GM18505 (cell line): ENCODE data around the gene RBBP9.
"Not testable (repeated sequence)": the region's sequence is repeated elsewhere in the genome, so short reads cannot be mapped to it uniquely, and the experiment has no call there.

Experiments used
- ATAC-seq: cut with Tn5 transposase; IDR thresholded peaks from one replicate; pipeline ENCODE4 v1.9.1; 2021; ENCODE audit not compliant: unreplicated experiment
- POLR2A ChIP-seq: IDR thresholded peaks from 4 replicates; pipeline ENCODE4 v1.6.1; 2011; ENCODE audit warnings: borderline replicate concordance; ENCODE audit not compliant: insufficient read depth, insufficient read length; ENCODE audit errors: extremely low read depth

RBBP9 gene

DNA sequence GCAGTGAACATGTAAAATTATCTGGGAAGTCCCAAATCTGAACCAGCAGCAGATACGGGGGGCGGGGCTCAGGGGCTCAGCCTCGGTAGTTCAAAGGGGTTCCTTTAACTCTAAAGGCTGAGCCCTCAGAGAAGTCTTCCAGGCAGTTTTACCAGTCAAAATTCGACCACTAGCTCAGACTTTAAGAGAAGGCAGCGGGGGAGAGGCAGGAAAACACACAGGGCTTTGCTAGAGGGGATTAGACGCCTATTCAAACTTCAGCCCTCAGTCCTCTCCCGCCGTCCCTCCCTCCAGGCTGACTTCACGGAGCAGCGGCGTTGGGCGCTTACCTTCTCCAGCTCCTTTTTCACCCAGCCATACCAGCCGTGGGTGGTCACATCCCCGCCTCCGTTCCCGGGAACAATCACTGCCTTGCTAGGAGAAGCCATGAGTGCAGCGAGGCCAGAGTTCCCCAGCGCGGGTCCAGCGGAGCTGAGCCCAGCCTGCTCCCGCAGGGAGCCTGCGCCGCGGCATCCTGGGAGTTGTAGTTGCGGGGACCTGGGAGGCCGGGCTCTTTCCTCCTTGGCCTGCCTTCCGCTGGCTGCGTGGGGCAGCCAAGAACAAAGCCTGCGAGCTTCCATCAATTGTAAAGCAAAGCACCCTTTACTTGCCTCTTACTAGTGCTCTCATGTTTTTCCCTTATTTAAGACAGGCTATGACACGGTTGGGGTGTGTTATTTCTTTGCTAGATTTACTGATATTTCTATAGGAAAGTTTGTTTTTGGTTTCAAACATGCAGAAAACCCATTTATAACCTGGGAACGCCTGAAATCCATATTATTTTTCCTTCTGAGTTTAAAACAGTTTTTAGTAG lies at the start of gene RBBP9:
Gene RBBP9 (minus strand): TSS at position 486 of the 853 bp plus-strand sequence. CDS start 58 bp downstream, at position 428.
- TF ChIP-seq POLR2A, result peak; percentile 67
- peak; percentile 98 for ATAC-seq

DNA sequence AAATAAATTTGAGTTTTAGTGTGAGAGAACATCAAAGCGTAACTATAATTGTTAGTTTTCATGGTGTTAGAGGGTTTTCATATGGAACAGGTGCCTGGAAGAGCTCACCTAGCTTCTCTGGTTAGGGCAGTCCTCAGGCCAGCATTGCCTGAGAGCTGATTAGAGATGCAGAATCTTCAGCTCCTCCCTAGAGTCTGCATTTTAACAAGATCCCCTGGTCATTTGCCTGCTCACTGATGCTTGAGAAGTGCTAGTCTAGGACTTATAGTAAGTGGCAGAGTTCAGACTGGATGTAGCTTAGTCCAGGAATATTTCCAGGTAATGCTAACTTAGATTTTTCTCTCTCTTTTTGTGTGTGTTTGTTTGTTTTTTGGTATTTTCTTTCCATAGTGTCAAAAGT lies 48.5 kb upstream of the RBBP9 start:
- no peak for TF ChIP-seq POLR2A
- no peak for ATAC-seq

- no peak for ATAC-seq
- TF ChIP-seq POLR2A, result no peak
Observed at GRCh38 chr20:18543932-18544331, 46.9 kb upstream of the RBBP9 start.

DNA sequence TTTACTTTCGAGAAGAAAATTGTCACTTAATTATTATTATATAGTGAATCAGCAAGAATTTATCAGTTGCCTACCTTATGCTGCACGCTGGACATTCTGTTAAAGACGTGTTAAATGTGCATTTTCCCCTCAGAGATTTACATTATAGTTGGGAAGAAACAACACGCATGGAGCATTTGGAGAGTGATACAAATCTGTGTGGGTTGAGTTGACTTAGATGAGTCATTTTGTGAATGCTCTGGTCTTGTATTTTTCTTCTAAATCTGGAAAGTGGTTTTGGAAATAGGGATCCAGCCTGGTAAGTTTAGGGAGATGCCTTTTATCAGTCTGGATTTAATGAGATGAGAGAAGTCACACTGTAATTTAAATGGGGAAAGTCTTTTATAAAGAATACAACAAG lies 46.2 kb upstream of the RBBP9 start:
- no peak for TF ChIP-seq POLR2A
- ATAC-seq, result no peak

DNA sequence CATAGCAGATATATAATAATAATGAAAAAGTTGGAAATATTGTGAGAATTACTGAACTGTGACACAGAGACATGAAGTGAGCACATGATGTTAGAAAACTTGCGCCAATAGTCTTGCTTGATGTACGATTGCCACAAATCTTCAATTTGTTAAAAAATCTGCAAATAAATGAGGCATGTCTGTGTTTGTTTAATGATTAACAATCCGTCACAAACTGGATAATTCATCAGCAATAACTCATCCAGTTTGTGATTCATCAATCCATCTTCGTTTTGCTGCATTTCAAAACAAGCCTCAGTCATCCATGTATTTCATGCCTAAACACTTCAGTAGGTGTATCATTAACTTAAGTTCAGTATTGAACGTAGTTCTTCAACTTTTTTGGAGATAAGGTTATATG lies 44.7 kb upstream of the RBBP9 start:
- no peak for ATAC-seq
- no peak for TF ChIP-seq POLR2A

GRCh38 chr20:18537651-18538050 lies 40.6 kb upstream of the RBBP9 start:
- ATAC-seq, result no peak
- TF ChIP-seq POLR2A, result no peak

DNA sequence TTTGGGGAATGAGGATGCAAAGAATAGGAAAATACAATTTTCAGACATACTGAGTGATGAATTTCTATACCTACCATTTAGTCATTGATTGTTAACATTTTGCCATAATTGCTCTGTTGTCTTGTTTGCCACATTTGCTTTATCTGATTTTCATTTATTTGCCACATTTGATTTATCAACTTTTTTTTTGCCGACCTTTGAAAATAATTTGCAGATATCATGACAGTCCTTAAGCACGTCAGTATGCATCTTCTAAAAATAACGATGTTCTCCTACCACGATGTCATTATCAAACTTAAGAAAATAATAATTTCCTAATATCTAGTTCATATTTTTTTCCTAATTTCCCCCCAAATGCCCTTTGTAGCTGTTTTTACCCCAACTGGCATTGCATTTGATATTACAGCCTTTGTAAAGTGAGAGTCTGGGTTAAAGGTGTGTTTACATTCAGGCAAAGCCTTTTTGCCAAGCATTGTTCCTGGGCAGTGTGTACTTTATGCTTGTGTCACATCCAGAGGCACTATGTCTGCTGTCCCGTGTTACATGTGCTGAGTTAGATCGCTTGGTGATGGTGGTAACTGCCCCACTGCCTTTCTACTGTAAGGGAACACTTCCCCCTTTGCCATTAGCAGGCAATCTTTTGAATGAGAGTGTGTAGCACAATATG lies 37.1 kb upstream of the RBBP9 start:
- TF ChIP-seq POLR2A, result no peak
- no peak for ATAC-seq

- ATAC-seq, result no peak
- no peak for TF ChIP-seq POLR2A
Observed at GRCh38 chr20:18533491-18533890, 36.5 kb upstream of the RBBP9 start.

DNA sequence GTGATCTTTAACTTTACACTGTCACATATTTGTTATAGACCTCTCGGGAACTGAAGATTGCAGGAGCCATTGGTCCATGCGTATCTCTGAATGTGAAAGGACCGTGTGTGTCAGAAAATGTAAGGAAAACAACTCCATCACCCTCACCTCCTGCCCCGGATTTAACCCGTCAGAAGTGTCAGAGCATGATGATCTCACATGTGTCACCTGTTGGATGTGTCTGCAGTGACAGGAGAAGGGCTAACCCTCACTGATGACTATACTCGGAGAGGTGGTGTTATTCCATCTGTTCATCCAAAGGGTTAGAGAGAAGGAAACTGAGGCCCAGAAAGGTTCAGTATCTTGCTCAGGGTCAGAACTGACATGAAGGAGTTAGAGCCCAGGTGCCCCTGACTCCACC lies 35.6 kb upstream of the RBBP9 start:
- no peak for ATAC-seq
- TF ChIP-seq POLR2A, result no peak

GRCh38 chr20:18529041-18529440 lies 32.0 kb upstream of the RBBP9 start:
- TF ChIP-seq POLR2A, result no peak
- ATAC-seq, result no peak

DNA sequence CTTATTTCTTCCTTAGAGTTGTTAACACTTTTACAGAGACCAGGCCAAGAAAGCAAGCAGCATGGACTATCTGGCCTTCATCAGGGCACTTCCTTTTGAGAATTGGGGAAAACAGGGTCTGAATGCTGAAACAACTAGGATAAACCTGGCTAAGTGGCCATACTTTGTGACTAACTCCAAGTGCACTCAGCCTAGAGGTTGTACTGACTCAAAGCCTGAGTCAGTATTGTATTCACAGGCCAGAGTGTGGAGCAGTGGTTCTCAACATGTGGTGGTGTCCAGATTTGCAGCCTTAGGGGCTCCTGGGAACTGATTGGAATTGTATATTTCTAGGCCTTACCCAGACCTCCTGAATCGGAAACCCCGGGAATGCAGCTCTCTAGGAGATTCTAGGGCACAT lies 30.8 kb upstream of the RBBP9 start:
- ATAC-seq, result no peak
- TF ChIP-seq POLR2A, result no peak

DNA sequence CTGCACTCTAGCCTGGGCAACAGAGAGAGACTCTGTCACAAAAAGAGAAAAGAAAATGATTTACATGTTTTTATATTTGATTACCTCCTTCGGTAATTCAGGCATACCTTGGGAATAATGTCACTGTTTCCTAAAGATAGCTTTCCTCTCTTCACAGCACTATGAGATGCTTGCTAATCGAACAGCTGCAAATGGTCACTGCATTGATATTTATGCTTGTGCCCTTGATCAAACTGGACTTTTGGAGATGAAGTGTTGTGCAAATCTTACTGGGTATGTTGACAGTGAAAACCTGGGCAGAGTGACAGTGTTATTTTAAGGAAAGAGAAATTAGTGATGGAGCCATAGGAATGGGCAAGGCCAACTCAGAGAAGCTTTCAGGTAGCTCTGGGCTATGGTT lies 30.3 kb upstream of the RBBP9 start:
- ATAC-seq, result no peak
- TF ChIP-seq POLR2A, result no peak

- ATAC-seq, result not testable (repeated sequence)
Observed at GRCh38 chr20:18526761-18527160, 29.7 kb upstream of the RBBP9 start.

DNA sequence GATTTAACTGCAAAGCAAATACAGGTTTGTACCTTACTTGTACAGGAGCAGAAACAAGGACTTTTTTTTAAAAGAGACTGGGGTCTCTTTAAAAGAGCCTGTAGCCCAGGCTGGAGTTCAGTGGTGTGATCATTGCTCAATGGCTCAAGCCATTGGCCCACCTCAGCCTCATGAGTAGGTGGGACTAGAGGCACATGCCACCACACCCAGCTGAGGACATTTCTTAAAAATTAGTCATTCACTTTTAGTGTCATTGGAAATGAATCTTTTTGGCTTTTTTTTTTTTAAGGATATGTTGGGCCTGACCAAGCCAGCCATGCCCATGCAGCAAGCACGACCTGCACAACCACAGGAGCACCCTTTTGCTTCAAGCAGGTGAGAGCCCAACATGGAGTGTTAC lies 27.6 kb upstream of the RBBP9 start:
- no peak for TF ChIP-seq POLR2A
- ATAC-seq, result no peak
